Progenitor cell of endocrine pancreas (in vitro differentiated cells): ENCODE results near the gene BAG1. TPM values are rescaled to one million over a fixed set of nuclear protein-coding genes. Genes with fewer than 3 reads are reported as not detected.

Source experiments
- DNase-seq: peaks from one replicate; pipeline ENCODE4 v3.0.0; 2021; ENCODE audit warnings: low spot score; ENCODE audit not compliant: unreplicated experiment
- H3K27ac Mint-ChIP-seq: 2 replicates; pipeline ENCODE4 v1.8.0; 2021; ENCODE audit warnings: mild to moderate bottlenecking, moderate library complexity, mixed read lengths
- H3K27me3 Mint-ChIP-seq: 2 replicates; pipeline ENCODE4 v1.8.0; 2021; ENCODE audit warnings: mixed read lengths
- H3K36me3 Mint-ChIP-seq: 2 replicates; pipeline ENCODE4 v1.8.0; 2022; ENCODE audit warnings: mixed read lengths; ENCODE audit not compliant: insufficient read depth
- H3K4me1 Mint-ChIP-seq: 2 replicates; pipeline ENCODE4 v1.8.0; 2021; ENCODE audit warnings: low read depth, mixed read lengths
- H3K4me3 Mint-ChIP-seq: 2 replicates; pipeline ENCODE4 v1.8.0; 2021; ENCODE audit warnings: low read depth, mild to moderate bottlenecking, moderate library complexity, mixed read lengths
- H3K9me3 Mint-ChIP-seq: 2 replicates; pipeline ENCODE4 v1.8.0; 2021; ENCODE audit warnings: low read depth, mixed read lengths
- total RNA-seq: library from RNA; stranded (reverse); gene quantifications from 2 replicates; pipeline ENCODE4 v1.2.1, GENCODE V29; 2021
- TF ChIP-seq, protein P1 (sequence below): fragments of 200-600 bp; sonication (generic); IDR thresholded peaks from one replicate; pipeline ENCODE4 v1.5.0; 2021; ENCODE audit warnings: antibody characterized with exemption, mild to moderate bottlenecking; ENCODE audit not compliant: unreplicated experiment

The BAG1 gene
- total RNA-seq, 1 donor from 2014 or later: 67.7 TPM

DNA sequence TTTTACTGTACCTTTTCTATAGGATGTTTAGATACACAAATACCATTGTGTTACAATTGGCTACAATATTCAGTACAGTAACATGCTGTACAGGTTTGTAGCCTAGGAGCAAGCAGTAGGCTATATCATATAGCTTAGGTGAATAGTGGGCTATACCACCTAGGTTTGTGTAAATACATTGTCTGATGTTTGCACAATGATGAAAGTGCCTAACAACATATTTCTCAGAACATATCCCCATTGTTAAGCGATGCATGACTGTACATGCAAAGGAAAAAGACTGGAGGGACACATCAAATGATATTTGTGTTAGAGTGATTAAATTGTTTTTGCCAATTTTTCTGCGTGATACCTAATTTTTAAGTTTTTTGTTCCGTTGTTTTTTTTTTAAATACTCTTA, 5.6 kb upstream of the BAG1 start:
- Mint-ChIP-seq H3K27me3 (no peaks in the 10 kb centered on the region), H3K9me3 (no peaks in the 10 kb centered on the region), H3K36me3 (peaks cover 10% of the 10 kb centered on the region), H3K4me3 (no peak overlapping the region), H3K4me1 (peaks cover 12% of the 10 kb centered on the region), H3K27ac (no peak overlapping the region)
- no peak for DNase-seq
- TF ChIP-seq, protein P1, sequence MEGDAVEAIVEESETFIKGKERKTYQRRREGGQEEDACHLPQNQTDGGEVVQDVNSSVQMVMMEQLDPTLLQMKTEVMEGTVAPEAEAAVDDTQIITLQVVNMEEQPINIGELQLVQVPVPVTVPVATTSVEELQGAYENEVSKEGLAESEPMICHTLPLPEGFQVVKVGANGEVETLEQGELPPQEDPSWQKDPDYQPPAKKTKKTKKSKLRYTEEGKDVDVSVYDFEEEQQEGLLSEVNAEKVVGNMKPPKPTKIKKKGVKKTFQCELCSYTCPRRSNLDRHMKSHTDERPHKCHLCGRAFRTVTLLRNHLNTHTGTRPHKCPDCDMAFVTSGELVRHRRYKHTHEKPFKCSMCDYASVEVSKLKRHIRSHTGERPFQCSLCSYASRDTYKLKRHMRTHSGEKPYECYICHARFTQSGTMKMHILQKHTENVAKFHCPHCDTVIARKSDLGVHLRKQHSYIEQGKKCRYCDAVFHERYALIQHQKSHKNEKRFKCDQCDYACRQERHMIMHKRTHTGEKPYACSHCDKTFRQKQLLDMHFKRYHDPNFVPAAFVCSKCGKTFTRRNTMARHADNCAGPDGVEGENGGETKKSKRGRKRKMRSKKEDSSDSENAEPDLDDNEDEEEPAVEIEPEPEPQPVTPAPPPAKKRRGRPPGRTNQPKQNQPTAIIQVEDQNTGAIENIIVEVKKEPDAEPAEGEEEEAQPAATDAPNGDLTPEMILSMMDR: no peak

DNA sequence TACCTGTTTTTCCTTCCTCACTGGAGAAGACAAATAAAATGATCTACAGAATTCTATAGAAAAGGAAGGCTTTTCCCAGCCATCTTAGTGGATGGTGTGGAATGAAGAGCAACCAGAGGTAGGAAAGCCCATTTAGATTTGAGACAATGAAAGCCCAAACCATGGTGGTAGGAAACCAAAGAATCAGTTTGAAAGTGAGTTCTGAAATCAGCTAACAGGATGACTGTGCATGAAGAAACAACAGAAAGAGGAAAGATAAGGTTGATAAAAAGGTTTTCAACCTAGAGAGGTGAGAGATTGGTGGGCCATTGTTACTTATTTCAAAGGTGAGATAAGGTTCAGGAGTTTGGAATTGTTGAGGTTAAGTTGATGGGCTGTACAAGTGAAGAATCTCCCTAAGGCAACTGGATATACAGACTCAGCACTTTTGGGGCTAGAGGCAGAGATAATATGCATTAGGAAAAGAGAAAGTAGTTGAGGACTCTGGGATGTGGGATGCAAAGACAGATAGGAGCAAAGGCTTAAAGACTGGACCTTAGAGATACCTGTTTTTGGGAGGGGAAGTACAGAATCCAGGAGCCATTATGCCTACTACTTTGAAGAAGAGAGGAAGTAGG, 2.8 kb upstream of the BAG1 start:
- H3K9me3 Mint-ChIP-seq: no peaks in the 10 kb centered on the region
- peaks cover 21% of the 10 kb centered on the region for H3K4me1 Mint-ChIP-seq
- TF ChIP-seq, protein P1: no peak
- H3K27me3 Mint-ChIP-seq: no peaks in the 10 kb centered on the region
- H3K36me3 Mint-ChIP-seq: peaks cover 10% of the 10 kb centered on the region
- no peak overlapping the region for H3K4me3 Mint-ChIP-seq
- DNase-seq: no peak
- H3K27ac Mint-ChIP-seq: no peak overlapping the region

DNA sequence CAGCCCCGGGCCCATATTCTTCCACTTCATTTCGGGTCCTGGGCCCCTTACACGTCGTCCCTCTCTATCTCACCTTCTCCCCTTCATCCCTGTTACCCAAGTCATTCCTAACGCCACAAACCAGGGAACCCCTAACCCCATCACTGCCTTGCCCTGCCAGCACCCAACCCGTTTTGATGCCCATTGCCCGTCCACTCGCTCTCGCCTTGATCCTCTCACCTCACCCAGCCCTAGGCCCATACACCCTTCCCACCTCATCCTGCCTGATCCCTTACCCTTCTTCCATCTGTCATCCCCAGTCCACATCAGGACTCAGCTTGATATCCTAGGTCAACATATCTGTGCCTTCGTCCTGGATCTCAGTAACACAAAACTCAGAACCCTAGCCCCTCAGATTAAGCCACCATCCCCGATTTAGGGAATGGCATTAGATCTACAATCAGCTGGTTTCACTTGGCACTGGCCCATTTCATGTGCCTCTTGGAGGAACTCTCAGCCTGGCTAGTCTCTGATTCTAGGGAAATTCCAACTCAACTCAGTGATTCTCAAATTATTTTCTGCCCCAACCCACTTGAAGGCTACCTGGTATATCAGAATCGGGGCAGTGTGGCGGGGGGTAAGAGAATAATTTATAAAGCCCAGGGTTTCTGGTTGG, 830 bp upstream of the BAG1 start:
- DNase-seq: no peak
- H3K4me1 Mint-ChIP-seq: peaks cover 21% of the 10 kb centered on the region
- no peaks in the 10 kb centered on the region for H3K27me3 Mint-ChIP-seq
- peaks cover 8% of the 10 kb centered on the region for H3K36me3 Mint-ChIP-seq
- H3K4me3 Mint-ChIP-seq: peak overlapping the region; percentile 91
- peak overlapping the region; percentile 93 for H3K27ac Mint-ChIP-seq
- TF ChIP-seq, protein P1: no peak
- H3K9me3 Mint-ChIP-seq: no peaks in the 10 kb centered on the region

DNA sequence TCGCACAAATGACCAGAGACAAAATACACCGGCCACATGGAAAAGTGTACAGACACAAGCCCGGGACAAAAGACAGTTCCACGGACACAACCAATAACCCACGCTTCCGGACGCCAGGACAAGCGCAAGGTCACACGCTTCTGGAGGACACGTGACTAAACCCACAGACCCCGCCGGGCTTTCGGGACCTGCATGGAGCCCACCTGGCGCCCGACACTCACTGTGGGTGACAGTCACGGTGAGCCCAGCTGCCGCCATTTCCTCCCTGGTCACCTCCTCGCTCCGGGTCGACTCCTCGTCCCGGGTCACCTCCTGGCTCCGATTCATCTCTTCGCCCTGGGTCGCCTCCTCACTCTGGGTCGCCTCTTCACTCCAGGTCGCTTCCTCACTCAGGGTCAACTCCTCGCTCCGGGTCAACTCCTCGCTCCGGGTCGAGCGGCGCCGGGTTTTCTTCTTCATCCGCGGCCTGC, 470 bp downstream of the BAG1 start:
- H3K27me3 Mint-ChIP-seq: no peaks in the 10 kb centered on the region
- H3K36me3 Mint-ChIP-seq: peaks cover 10% of the 10 kb centered on the region
- H3K27ac Mint-ChIP-seq: peak overlapping the region; percentile 88
- H3K9me3 Mint-ChIP-seq: no peaks in the 10 kb centered on the region
- peaks cover 21% of the 10 kb centered on the region for H3K4me1 Mint-ChIP-seq
- peak overlapping the region; percentile 91 for H3K4me3 Mint-ChIP-seq
- peak; percentile 25 for DNase-seq
- TF ChIP-seq, protein P1: no peak

DNA sequence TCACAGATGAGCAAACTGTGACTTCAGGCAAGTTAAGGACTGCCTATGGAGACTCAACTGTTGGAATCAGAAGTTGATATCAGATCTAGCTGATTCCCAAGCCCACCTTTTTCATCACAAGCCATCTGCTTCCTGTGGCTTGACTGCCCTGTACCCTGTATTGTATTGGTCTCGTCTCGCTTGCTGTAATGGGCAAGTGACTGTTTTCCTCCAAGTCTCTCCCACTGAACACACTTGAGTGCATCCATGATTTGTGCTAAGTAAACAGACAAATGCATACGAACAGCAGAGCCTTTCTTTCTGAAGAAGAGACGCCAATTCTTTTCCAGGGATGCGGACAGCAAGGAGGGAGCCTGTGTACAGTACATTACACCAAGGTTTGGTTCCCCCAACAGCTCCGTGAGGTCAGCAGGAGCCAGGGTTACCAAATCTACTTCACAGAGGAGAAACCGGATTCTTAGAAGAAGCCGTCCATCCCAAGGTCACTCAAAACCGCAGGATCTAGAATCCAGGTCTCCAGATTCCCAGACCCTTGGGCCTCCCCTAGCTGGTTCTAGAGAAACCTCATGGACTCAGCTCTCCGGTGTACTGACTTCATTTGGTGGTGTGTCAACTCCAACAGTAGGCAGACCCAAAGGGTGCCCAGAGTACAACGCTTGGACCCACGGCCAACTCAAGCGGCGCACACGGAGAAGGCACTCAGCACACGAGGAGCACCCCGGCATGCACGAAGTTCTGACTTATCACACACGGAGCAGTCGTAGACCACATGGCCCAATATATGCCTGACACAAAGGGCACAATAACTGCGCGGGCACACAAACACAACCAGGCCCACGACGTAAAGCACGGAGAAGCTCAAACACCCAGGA, 1.1 kb downstream of the BAG1 start:
- Mint-ChIP-seq H3K9me3 (no peaks in the 10 kb centered on the region), H3K27ac (peak overlapping the region; percentile 88), H3K36me3 (peaks cover 13% of the 10 kb centered on the region), H3K4me1 (peaks cover 21% of the 10 kb centered on the region), H3K27me3 (no peaks in the 10 kb centered on the region), H3K4me3 (peak overlapping the region; percentile 91)
- DNase-seq: no peak
- TF ChIP-seq, protein P1: no peak
